ENCODE results near the gene LONRF2.

LONRF2 gene

DNA sequence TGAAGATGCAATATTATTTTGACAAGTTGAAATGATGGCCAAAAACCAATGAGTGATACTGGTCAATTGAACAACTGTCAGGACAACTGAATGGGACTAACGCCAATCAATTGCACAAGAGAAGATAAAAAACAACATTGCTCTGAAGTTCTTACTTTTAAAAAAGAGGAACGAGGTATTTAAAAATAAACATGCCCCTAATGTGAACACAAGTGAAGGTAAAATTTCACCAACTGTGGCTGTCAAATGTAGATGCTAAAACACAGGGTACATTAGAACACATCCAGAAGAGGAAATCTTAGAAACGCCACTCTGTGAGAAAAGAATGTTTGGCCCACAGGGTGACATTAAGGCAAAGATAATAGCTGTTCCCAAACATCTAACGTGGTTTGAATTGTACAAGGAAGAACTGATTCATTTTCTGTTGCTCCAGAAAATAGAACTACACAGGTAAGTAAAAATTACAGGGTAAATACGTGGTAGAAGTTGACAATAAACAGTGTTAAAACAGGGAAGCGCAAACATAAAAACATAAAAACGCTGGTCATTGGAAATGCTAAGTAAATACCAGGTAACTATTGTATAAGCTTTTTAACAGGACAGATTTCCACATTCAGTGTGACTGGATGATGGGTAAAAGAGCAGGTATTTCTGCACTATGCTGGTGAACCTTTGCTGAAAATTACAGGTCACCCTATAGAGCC is 20.3 kb downstream of the LONRF2 start:
- no peak for DNase-seq (ENCODE audit: low spot score)

DNA sequence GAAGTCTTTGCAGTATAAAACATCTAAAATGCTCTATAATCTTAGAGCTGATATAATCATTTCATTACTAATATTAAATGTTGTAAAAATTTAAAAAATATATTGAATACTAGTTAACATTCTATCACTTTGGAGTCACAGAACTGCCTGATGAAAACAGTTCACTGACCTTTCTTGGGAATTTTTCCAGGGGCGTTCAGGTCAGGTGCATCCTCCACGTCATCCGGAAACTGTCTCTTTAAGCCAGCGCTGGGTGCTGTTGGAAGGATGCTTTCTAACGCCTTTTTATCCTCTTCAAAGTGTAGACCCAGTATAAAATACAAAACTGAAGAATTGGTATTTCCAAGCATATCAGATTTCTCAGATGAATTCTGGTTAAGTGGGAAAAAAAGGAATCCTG is 22.8 kb downstream of the LONRF2 start:
- DNase-seq (ENCODE audit: low spot score) = no peak

DNA sequence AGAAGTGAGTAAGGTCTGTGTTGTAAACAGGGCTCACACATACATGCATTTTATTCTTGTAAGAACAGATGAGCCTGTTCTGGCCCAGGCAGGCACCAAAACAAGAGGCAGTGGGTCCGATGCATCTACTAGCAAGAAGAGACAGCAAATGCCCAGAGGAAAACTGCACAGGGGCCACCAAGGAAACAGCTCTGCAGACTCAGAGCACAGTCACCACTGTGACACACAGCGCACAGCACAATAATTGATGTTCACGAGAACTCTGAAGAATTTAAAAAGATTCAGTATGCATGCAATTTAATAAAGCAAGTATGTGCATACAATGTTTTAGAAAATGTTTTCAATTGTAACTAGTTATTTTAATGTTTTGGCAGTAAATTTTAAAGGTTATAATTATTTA is 24.8 kb downstream of the LONRF2 start:
- no peak for DNase-seq (ENCODE audit: low spot score)

DNA sequence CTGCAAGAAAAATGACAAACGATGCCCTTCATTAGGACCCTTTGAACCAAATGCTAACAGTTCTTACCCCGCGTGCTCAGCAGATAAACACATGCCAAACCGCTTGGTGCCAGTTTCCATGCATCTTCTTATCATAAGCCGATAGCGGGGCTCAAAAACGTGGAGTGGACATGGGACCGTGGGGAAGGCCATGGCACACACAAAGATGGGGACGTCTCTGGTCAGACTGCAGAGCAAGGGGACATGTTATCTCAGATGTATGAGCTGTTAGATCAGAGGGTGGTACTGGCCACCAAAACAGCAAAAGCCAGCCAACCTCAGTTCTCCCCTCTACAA is 28.2 kb downstream of the LONRF2 start:
- no peak for DNase-seq (ENCODE audit: low spot score)

DNA sequence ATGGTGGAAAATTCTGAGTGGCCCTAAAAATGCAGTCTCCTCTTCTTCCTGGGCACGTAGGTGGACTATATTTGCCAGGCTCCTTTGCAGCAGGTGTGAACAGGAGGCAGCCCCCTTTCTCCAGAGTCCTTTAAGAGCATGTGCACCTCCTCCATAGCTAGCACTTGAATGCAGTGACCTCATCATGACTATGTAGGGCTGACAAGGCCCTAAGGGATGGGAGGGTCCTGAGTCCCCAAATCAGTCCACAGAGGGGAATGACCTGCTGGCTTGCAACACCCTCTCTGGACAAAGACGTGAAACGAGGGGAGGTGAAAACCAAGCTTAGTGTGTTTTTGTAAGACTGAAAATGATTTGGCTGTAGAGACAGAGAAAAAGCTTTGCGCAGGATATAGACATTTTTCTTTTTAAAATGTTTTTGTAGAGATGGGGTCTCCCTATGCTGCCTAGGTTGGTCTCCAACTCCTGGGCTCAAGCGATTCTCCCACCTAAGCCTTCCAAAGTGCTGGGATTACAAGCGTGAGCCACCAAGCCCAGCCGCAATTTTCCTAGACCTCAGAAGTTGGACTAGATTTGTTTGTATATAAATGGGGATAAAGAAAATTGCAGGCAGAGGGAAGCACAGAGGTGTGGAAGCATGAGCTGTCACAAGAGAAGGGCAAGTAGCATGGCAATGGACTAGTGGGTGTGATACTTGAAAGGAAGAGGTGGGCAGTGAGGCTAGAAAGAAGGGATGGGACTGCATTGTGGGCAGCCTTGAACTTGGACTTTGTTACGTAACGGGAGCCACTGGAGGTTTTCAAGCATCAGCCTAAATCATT is 28.8 kb downstream of the LONRF2 start:
- DNase-seq (ENCODE audit: low spot score) = no peak

DNA sequence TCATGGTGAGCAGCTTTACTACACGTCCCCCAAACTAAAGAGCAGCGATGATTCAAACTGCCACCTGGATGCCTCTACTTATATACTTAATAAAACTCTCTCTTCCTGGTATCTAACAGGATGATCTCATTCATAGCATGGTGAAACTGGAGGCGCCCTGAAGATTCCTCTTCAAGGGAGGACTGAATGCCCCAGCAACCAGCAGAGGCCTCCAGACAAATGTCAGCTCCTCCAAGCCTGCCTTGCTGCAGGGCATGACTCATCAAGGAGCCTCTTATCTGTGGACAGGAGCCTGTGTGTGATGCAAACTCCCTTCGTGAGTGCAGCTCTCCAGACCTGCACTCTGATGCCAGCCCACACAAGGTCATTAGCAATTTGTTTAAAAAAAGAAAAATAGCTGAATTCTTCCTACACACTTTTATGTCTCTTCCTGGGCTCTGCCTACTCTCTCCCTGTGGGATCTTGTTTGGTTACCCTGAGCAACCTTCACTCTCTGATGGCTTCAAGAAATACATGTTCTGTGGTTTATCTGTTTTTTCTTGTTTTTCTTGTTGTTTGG is 30.2 kb downstream of the LONRF2 start:
- DNase-seq (ENCODE audit: low spot score) = peak; percentile 63

DNA sequence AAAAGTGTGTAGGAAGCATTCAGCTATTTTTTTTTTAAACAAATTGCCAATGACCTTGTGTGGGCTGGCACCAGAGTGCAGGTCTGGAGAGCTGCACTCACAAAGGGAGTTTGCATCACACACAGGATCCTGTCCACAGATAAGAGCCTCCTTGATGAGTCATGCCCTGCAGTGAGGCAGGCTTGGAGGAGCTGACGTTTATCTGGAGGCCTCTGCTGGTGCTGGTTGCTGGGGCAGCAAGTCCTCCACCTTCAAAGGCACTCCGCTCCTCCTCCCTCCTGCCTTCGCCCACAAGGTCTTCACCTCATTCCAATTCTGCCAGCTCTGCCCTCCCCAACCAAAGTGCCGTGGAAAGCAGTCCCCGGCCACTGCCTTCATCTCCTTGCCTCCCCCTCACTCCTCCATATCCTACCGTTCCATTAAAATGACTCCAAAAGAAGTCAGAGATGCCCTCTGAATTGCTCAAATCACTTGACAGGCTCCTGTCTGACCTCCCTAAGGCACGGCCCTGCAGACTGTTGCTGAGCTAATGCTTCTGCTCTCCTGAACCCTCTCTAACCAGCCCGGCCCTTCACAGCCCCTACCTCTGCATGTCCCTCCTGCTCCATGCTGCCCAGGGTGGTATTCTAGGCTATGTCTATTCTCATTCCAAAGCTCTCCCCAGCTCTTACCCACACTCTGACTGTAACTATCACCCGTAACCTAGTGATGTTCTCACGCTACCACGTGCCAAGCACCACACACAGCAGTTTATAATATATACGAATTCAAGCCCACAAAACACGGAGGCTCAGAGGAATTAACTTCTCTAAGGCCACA is 30.9 kb downstream of the LONRF2 start:
- DNase-seq (ENCODE audit: low spot score) = peak; percentile 83

DNA sequence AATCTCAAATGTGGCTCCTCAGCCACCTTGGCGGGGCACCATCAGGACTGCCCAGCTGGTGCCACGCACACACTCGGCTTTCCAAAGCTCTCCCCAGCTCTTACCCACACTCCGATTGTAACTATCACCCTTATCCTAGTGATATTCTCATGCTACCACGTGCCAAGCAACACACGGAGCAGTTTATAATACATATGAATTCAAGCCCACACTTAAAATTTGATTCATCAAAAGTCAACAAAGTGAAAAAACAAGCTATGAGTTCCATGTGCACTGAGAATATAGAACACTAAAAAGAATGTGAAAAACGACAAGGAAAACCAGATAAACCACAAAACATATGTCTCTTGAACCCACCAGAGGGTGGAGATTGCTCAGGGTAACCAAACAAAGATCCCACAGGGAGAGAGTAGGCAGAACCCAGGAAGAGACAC is 31.6 kb downstream of the LONRF2 start:
- no peak for DNase-seq (ENCODE audit: low spot score)

DNA sequence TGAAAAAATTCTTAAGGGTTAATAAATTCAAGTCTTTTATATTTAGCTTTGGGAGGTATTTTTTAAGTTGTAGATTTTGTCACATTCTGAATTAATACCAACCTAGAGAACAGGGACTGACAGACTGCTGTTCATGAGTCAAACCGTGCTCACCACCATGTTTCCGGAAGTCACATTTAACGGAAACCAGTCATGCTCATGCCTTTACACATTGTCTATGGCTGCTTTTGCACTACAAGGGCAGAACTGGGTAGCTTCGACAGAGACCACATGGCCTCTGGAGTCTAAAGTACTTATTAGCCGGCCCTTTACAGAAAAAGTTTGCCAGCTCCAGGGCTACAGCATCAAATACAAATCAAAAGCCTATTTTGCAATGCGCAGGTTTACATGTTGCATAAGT is 33.3 kb downstream of the LONRF2 start:
- no peak for DNase-seq (ENCODE audit: low spot score)

DNA sequence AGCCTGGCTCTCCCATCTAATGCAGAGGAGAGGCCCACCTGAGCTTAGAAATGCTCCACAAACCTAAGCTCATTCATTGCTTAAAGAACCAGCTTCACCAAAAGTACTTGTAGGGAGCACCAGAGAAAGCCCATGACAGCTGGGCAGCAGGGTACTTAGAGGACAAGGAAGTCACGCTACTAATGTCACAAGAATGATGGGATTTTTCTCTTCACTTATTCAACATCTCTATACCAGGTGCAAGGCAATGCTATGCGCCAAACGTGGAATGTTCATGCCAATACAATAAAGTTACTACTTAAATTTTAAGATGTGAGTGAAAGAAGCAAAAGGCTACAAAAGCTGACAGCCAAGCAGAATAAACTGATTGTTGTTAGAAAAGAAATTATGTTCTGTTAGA is 36.0 kb downstream of the LONRF2 start:
- no peak for DNase-seq (ENCODE audit: low spot score)

DNA sequence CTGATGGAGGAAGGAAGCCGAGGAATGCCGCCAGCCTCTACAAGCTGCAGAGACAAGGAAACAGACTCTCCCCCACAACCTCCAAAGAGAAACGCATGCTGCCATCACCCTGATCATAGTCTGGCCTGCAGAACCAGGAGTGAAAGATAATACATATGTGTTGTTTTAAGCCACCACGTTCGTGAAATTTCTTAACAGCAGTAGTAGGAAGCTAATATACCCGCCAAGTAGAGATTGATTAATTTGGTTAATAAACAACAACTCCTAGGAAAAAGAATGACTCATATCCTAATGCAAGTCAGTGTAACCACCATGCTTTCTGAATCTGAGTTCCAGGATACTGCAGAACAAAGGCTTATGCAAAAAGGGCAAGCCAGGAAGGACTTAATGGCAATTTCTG is 36.6 kb downstream of the LONRF2 start:
- no peak for DNase-seq (ENCODE audit: low spot score)

DNA sequence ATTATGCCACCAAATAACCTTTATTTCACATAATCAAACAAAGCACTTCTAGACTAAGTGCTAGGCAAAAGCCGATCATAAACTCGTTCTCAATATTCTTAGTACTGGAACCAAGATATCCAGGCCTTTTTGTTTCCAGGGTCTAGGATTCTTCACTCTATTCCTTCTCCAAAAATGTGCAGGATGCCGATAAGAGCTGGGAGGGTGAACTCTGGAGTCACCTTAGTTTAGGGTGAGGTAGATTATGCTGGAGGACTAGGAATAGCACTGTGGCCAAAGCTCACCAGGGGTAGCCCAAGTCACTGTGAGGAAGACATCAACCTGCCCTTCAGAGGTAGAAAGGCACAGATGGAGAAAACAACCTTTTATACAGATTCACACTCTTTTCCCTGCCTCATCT is 37.3 kb downstream of the LONRF2 start:
- no peak for DNase-seq (ENCODE audit: low spot score)

DNA sequence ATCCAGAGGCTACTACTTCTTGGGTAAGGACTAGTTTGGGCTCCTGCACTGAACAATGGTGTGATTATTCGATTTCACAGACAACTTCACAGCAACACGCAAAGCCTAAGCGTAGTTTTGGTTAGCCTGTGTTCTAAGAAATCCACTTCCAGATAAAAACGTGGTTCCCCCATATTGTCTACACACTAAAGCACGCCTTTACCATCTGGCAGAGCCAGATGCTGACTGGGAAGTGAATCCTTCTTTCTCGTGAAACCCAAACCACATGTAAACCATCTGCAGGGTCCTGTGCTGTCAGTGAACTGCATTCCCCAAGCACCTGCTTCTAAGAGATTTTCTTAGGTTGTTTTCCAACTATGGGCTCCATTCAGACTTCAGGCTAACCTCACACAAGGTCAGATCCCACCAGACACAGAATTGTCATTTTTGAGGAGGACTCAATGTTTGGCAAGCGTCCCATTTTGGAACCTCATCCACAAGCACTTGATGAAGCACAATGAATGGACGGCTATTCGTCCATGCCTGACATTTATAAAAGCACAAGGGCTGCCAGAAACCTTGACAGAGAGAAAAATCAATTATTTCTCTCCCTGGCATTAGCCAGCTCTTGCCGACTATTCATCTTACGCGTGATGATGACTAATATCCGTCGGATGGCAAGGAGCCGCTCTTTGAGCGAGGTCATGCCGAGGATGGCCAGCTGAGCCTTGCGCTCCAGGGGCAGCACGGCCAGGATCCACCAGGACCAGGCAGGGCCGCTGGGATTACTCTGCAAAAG is 38.4 kb downstream of the LONRF2 start:
- no peak for DNase-seq (ENCODE audit: low spot score)

DNA sequence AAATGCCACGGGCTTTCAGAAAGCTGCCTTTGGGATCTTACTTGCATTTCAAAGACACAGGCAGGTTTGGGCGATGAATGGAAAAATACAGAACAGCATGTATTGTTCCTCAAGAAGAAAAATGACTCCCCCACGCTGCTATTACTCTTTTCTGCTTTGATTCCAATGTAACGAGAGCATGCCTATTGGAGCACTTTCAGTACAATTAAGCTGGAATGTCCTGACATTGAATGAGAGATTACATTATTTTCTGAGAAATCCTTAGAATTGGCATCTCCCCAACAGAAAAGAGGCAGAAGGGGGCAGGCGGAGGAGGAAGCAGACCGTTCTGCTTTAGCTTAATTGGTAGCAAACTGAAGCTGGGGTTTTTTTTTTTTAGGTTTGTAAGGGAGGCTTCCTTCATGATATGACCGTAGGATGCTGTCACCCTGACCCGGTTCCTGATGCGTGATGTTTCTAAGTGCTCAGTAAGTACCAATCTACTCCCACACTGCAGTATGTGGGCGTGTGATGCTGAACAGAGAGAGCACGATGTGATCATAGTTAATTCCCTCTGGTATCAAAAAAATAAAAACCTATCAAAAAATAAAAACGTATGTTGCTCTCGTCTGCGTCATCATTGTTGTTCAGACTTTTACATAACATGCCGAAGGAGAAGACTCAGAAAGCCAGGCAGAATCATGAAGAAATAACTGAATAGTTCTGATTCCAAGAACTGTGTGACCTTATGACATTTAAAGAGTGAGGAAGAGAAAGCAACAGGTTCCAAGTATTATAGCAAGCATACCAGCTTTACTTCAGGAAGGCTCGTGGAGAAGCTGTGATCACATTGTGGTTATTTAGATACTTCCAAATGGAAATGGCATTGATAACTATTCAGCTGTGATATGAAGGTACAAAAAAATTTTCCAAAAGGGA is 40.5 kb downstream of the LONRF2 start:
- no peak for DNase-seq (ENCODE audit: low spot score)

DNA sequence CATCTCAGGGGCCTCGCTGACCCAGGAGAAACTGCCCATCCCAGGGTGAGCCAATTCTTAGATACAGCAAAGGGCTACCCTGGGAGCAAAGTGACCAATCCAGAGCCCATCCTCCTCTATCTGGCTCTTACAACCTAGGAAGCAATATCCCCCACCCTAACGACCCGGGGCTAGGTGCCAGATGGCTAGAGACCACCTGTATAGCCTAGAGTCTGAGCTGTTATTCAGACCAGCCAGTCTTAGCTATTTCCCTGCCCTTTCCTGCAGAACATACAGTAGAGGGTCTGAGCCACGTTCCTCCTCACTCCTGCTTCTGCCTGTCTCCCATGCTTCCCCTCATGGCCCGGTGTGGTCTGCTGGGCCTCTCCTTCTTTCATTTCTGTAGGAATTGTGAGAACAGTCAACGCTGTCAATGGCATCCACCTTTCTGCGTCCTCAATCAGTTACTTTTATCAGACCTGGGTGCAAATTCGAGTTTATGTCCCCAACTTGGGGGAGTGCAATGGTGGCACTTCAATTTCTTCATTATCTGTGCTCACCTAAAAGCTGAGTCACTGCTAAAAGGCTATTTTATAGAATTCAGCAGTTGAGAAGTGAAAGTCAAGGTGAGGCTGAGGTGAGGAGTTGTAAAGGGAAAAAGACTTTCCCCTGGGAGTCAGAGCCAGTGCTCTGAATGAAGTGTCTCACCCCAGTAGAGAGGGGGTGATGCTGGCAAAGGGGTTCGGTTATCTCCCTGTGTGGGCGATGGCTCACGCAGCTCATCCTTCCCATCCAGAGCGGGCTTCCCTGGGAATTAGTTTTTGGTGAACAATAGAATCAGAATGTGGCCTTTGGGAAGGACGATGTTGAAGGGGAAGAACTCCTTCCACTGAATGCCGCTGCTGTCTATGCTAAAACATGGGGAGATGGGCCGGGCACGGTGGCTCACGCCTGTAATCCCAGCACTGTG is 42.4 kb downstream of the LONRF2 start:
- no peak for DNase-seq (ENCODE audit: low spot score)

DNA sequence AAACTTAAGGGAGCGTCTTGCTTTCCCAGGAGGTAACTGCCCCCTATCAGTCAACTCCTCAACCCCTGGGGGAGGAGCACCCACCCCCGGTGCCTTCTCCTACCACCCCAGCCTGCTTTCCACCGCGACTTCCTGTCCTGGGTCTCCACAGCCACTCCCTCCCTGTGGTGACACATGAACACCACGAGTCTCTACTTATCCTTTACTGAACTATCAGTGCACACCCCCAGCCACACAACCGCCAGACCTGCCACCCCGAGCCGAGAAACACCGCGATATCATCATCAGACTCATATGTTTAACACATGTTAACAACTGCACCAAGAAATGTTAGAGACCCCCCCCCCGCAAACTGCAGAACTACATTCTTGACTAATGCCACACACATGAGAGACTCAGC is 43.3 kb downstream of the LONRF2 start:
- no peak for DNase-seq (ENCODE audit: low spot score)

DNA sequence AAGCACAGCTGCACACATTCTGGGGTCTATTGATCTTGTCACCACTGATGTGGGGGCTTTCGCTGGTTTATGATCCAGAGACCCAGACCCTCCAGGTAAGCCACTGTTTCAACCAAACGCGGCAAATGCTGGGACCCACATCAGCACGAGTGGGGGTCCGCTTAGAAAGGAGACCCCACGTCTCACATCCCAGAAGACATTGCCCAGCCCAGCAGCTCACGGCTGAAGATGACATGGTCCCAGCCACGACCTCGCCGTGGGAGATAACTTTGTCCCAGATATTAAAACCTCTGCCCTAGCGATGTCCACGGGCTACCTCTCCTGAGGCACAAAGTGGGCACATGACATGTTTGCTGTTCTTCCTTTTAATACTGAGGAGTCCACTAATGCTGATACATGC is 43.8 kb downstream of the LONRF2 start:
- DNase-seq (ENCODE audit: low spot score) = no peak

DNA sequence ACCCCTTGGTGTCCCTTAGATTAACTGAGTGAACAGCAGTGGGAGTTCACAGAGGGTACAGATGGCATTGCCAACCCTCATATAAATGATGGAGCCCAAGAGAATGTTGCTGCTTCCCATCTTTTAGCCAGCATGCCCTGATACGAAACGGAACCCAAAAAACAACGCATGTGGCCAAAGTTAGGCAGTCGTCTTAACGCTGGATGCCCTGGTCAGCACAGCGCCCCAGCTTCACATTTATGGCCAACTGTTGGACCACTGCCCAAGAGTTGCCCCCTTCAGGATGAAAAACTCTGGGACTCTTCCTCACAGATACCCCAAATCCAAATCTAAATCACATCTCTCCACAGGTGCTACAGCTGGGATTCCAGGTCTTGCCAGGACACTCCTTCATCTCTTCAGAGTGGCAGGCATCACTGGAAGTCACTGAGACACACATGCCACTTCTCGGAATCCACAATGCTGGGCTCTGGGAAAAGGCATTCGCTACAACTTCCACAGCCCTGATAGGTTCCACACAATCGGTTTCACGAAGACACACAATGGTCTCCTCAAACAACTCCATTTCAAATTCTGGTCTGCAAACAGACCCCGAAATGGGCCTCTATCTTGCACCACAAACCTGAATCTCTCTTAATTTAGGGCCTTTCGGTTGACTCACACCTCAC is 44.6 kb downstream of the LONRF2 start:
- DNase-seq (ENCODE audit: low spot score) = no peak

DNA sequence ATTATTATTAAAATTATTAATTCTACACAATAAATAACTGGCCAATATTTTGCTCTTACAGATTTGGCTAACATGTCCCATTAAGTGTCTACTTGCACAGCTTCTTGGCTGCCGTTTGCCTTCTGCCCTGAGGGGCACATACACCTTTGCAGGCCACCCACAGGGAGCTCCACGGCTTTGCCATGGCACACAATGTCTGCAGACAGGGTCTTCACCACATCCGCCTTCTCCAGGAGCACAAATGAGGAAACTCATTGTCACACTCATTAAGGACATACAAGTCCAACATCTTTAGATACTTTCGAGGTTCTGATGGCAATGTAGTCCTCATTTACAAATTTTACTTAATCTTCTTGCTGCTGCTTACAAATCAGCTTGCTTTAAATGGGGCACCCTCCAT is 45.6 kb downstream of the LONRF2 start:
- DNase-seq (ENCODE audit: low spot score) = no peak

Measured in AG20443 (cell line).